Stimulated activated CD4-positive, alpha-beta T cell treated with anti-CD3 and anti-CD28 coated beads, Interleukin-1b, Interleukin-23, amount 100 ng/mL, for 24 hours (primary cell): ENCODE data around the gene TANK.

ENCODE experiments used
- DNase-seq, 4 experiments: peaks; one replicate each; pipeline ENCODE4 v3.0.0-alpha.2; 2020; ENCODE audit warnings: low read depth in 4 of 4, low spot score in 1 of 4

The TANK gene

GRCh38 chr2:161133366-161133765 lies 26.9 kb upstream of the TANK start:
- no peak for DNase-seq

- DNase-seq = no peak
Measured at GRCh38 chr2:161134547-161135518, 25.4 kb upstream of the TANK start.

GRCh38 chr2:161135951-161136593 lies 24.2 kb upstream of the TANK start:
- no peak for DNase-seq

GRCh38 chr2:161136696-161137324 lies 23.4 kb upstream of the TANK start:
- DNase-seq = no peak

GRCh38 chr2:161138429-161138828 lies 21.8 kb upstream of the TANK start:
- no peak for DNase-seq

- no peak for DNase-seq
Measured at GRCh38 chr2:161139098-161139987, 20.9 kb upstream of the TANK start.

GRCh38 chr2:161141033-161141432 lies 19.2 kb upstream of the TANK start:
- no peak for DNase-seq

GRCh38 chr2:161146209-161146775 lies 13.9 kb upstream of the TANK start:
- DNase-seq = no peak

GRCh38 chr2:161146996-161147395 lies 13.2 kb upstream of the TANK start:
- no peak for DNase-seq

- DNase-seq = no peak
Measured at GRCh38 chr2:161147856-161148255, 12.4 kb upstream of the TANK start.

GRCh38 chr2:161150704-161151103 lies 9.5 kb upstream of the TANK start:
- DNase-seq = no peak

GRCh38 chr2:161152302-161152701 lies 7.9 kb upstream of the TANK start:
- DNase-seq = no peak

GRCh38 chr2:161158882-161159281 lies 1.3 kb upstream of the TANK start:
- DNase-seq = no peak

GRCh38 chr2:161159456-161160225 lies 587 bp upstream of the TANK start:
- no peak for DNase-seq

- DNase-seq = no peak
Measured at GRCh38 chr2:161161074-161161706, 962 bp downstream of the TANK start.

- DNase-seq = no peak
Measured at GRCh38 chr2:161163440-161163839, 3.2 kb downstream of the TANK start.

GRCh38 chr2:161164161-161164560 lies 3.9 kb downstream of the TANK start:
- no peak for DNase-seq

- DNase-seq = no peak
Measured at GRCh38 chr2:161165266-161165665, 5.0 kb downstream of the TANK start.

- no peak for DNase-seq
Measured at GRCh38 chr2:161165811-161166210, 5.6 kb downstream of the TANK start.
